Body of pancreas (tissue), 4 donors: Measurements from ENCODE around the gene SYVN1. TPM values are rescaled to one million over a fixed set of nuclear protein-coding genes. Genes with fewer than 3 reads are reported as not detected.

Experiments
- ATAC-seq: fragments of 150-250 bp; one replicate; pipeline ENCODE4 v1.9.1; 2016
- DNase-seq, 4 donors: peaks; one replicate each; pipeline ENCODE4 v3.0.0-alpha.2; 2019
- H3K27ac ChIP-seq, 4 donors: fragments of 200-600 bp; sonication (generic); 1 replicate in 3 of 4; 2 replicates in 1 of 4; pipeline versions ENCODE4 v1.5.1 to v1.6.1; 2016 to 2019; ENCODE audit warnings: mild to moderate bottlenecking in 1 of 4, mixed read lengths in 1 of 4, moderate library complexity in 1 of 4
- H3K27me3 ChIP-seq, 2 donors: fragments of 200-600 bp; sonication (generic); one replicate each; pipeline ENCODE4 v1.6.0; 2016; ENCODE audit warnings: mild to moderate bottlenecking in 1 of 2
- H3K36me3 ChIP-seq, 2 donors: fragments of 200-600 bp; sonication (generic); replicated peaks in 1 of 2; 2 replicates each; pipeline ENCODE4 v1.5.1; 2016; ENCODE audit warnings: low read depth in 2 of 2; ENCODE audit not compliant: insufficient read depth in 1 of 2
- H3K4me1 ChIP-seq: fragments of 200-600 bp; sonication (generic); one replicate; pipeline ENCODE4 v1.6.0; 2016
- H3K4me3 ChIP-seq, 2 donors: fragments of 200-600 bp; sonication (generic); 1 replicate in 1 of 2; 2 replicates in 1 of 2; pipeline ENCODE4 v1.5.1; 2016 to 2019
- H3K9me3 ChIP-seq, 3 donors: fragments of 200-600 bp; sonication (generic); 1 replicate in 2 of 3; 2 replicates in 1 of 3; pipeline ENCODE4 v1.5.1; 2016
- CTCF ChIP-seq, 7 experiments: fragments of 450-650 bp in 4 of 7; fragments of 200-600 bp in 3 of 7; sonication (generic) in 3 of 7; IDR thresholded peaks; one replicate each; pipeline ENCODE4 v1.5.1; 2016 to 2019; ENCODE audit warnings: antibody characterized with exemption in 7 of 7
- POLR2A ChIP-seq, 3 donors: fragments of 450-650 bp; IDR thresholded peaks; one replicate each; pipeline ENCODE4 v1.6.1; 2016; ENCODE audit warnings: antibody characterized with exemption in 3 of 3, mild to moderate bottlenecking in 2 of 3
- WGBS, 2 donors: methylation state at CpG; one replicate each; pipeline ENCODE4 v1.1.5; 2017; 5-methylcytosine and 5-hydroxymethylcytosine counted together
- intact Hi-C: fragments of 100-400 bp; cut with DNase I; formaldehyde crosslinking; loops from one replicate; pipeline ENCODE4 v1.15.1; 2023
- total RNA-seq, 2 donors: library from RNA; depleted of rRNA; stranded (reverse); fragments of >200 nt; gene quantifications; one replicate each; pipeline ENCODE4 v1.1.0, GENCODE V29; 2016

SYVN1 gene
- total RNA-seq, 2 donors from 2014 or later = 41.0 to 97.2 TPM

GRCh38 chr11:65127473-65128181 is 6.7 kb downstream of the SYVN1 start:
- H3K4me3 ChIP-seq = no peak overlapping the region
- H3K4me1 ChIP-seq = peaks cover 36% of the 10 kb centered on the region
- H3K27me3 ChIP-seq = no peaks in the 10 kb centered on the region
- 82 to 85% methylated on average over 7 to 12 of the region's 12 CpGs for WGBS, 2 donors
- H3K27ac ChIP-seq = no peak overlapping the region
- intact Hi-C loops = no loop called here
- H3K9me3 ChIP-seq = no peaks in the 10 kb centered on the region
- no peak for ATAC-seq
- TF ChIP-seq POLR2A (IDR thresholded peaks at IDR 0.05) (no peak), CTCF (IDR thresholded peaks at IDR 0.05) (no peak)
- no peak for DNase-seq
- H3K36me3 ChIP-seq = peaks cover 30 to 57% of the 10 kb centered on the region in 2 donors

GRCh38 chr11:65126624-65127274 is 7.6 kb downstream of the SYVN1 start:
- Histone ChIP-seq H3K4me1 (peaks cover 31% of the 10 kb centered on the region), H3K4me3 (no peak overlapping the region), H3K9me3 (no peaks in the 10 kb centered on the region), H3K36me3 (peaks cover 30 to 50% of the 10 kb centered on the region in 2 donors), H3K27me3 (no peaks in the 10 kb centered on the region), H3K27ac (no peak overlapping the region)
- DNase-seq (no peak), ATAC-seq (no peak)
- WGBS, 2 donors = 57 to 83% methylated on average over 2 to 6 of the region's 6 CpGs
- TF ChIP-seq POLR2A (IDR thresholded peaks at IDR 0.05) (peak in 1 of 3 donors; percentile 11), CTCF (IDR thresholded peaks at IDR 0.05) (no peak)
- intact Hi-C loops = no loop called here

DNA sequence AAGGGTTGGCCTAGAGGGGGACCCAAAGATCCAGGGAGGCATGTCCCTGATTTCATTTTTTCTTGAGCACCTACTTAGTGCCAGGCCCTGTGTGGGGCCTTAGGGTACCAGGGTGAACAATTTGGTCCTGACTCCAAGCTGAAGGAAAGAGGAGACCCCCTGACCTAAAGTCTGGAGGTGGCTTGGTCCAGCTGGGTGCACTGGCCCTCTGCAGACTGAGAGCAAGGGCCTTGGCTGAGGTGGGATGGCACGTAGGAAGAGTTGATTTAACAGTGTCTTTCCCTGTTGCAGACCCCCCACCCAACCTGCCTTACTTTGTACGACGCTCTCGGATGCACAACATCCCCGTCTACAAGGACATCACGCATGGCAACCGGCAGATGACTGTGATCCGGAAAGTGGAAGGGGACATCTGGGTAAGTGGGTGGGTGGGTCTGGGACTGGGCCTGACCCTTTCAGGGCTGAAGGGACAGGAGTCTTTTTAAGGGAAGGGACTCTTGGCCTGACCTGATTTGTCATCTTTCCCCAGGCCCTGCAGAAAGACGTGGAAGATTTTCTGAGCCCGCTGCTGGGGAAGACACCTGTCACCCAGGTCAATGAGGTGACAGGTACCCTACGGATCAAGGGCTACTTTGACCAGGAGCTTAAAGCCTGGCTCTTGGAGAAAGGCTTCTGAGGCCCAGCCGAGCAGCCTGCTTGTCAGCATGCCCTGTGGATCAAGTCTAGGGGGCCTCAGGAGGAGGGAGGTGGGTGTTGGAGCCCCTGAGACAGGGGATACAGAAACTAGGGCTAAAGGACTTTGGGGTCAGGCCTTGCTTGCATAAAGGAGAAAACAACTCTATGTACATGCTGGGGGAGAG is 8.9 kb downstream of the SYVN1 start:
- no peaks in the 10 kb centered on the region for H3K9me3 ChIP-seq
- no peak overlapping the region for H3K4me3 ChIP-seq
- no peak for ATAC-seq
- peak overlapping the region in 1 of 4 donors; percentile 6 for H3K27ac ChIP-seq
- no peak for DNase-seq
- H3K4me1 ChIP-seq = peaks cover 30% of the 10 kb centered on the region
- intact Hi-C loops = no loop called here
- H3K27me3 ChIP-seq = no peaks in the 10 kb centered on the region
- H3K36me3 ChIP-seq = peaks cover 26 to 40% of the 10 kb centered on the region in 2 donors
- 78 to 81% methylated on average over 10 to 12 of the region's 12 CpGs for WGBS, 2 donors
- TF ChIP-seq CTCF (IDR thresholded peaks at IDR 0.05) (no peak), POLR2A (IDR thresholded peaks at IDR 0.05) (no peak)

GRCh38 chr11:65124480-65125196 is 9.7 kb downstream of the SYVN1 start:
- 84 to 87% methylated on average over 5 of the region's 5 CpGs for WGBS, 2 donors
- Histone ChIP-seq H3K4me1 (peaks cover 33% of the 10 kb centered on the region), H3K4me3 (no peak overlapping the region), H3K9me3 (no peaks in the 10 kb centered on the region), H3K27ac (peak overlapping the region in 1 of 4 donors; percentile 6), H3K27me3 (no peaks in the 10 kb centered on the region), H3K36me3 (peaks cover 18 to 34% of the 10 kb centered on the region in 2 donors)
- no peak for ATAC-seq
- TF ChIP-seq POLR2A (IDR thresholded peaks at IDR 0.05) = no peak
- no peak for TF ChIP-seq CTCF (IDR thresholded peaks at IDR 0.05)
- intact Hi-C loops = no loop called here
- peak in 1 of 4 donors; percentile 9 for DNase-seq
